Amniotic stem cell (primary cell): Measurements from ENCODE around the gene FAM3A.
"Not testable (repeated sequence)": the region's sequence is repeated elsewhere in the genome, so short reads cannot be mapped to it uniquely, and the experiment has no call there.

Experiments
- DNase-seq: peaks from one replicate; lab custom pipeline; 2025; lab: John Stamatoyannopoulos, UW

The FAM3A gene

GRCh38 chrX:154502989-154503388, 13.0 kb downstream of the FAM3A start:
- no peak for DNase-seq

- no peak for DNase-seq
These were observed 13.9 kb downstream of the FAM3A start for GRCh38 chrX:154502098-154502497.

GRCh38 chrX:154501423-154501822, 14.6 kb downstream of the FAM3A start:
- DNase-seq, result not testable (repeated sequence)

GRCh38 chrX:154496591-154497137, 19.4 kb downstream of the FAM3A start:
- DNase-seq, result not testable (repeated sequence)

GRCh38 chrX:154495472-154495922, 20.5 kb downstream of the FAM3A start:
- no peak for DNase-seq

- DNase-seq, result no peak
These were observed 21.3 kb downstream of the FAM3A start for GRCh38 chrX:154494715-154495114.

GRCh38 chrX:154490414-154491083, 25.5 kb downstream of the FAM3A start, which contains the start of gene SLC10A3:
TSS of gene SLC10A3 (minus strand) at chrX:154490629. CDS start at chrX:154488940, 1,689 bp downstream.
- peak; percentile 76 for DNase-seq

GRCh38 chrX:154490021-154490413, 26.0 kb downstream of the FAM3A start:
- no peak for DNase-seq

- DNase-seq, result no peak
These were observed 26.9 kb downstream of the FAM3A start for GRCh38 chrX:154489182-154489581.

- DNase-seq, result no peak
These were observed 27.5 kb downstream of the FAM3A start for GRCh38 chrX:154488336-154489075.

- DNase-seq, result no peak
These were observed 28.3 kb downstream of the FAM3A start for GRCh38 chrX:154487518-154488290.

- DNase-seq, result no peak
These were observed 29.4 kb downstream of the FAM3A start, which contains the start of gene UBL4A for GRCh38 chrX:154486396-154487207. TSS of gene UBL4A (minus strand) at chrX:154486615. CDS start at chrX:154486584, 31 bp downstream.

- no peak for DNase-seq
These were observed 30.0 kb downstream of the FAM3A start for GRCh38 chrX:154486052-154486395.

GRCh38 chrX:154485150-154486051, 30.6 kb downstream of the FAM3A start:
- DNase-seq, result no peak

GRCh38 chrX:154484255-154485149, 31.5 kb downstream of the FAM3A start:
- DNase-seq, result no peak

- DNase-seq, result no peak
These were observed 32.7 kb downstream of the FAM3A start for GRCh38 chrX:154483325-154483724.

- DNase-seq, result no peak
These were observed 33.2 kb downstream of the FAM3A start for GRCh38 chrX:154482786-154483185.

- no peak for DNase-seq
These were observed 34.0 kb downstream of the FAM3A start for GRCh38 chrX:154481911-154482601.

- DNase-seq, result no peak
These were observed 34.8 kb downstream of the FAM3A start for GRCh38 chrX:154481195-154481594.
